Cerebellar cortex (tissue), 1 donor: ENCODE results near the gene ABHD6.
"Not testable (repeated sequence)": the region's sequence is repeated elsewhere in the genome, so short reads cannot be mapped to it uniquely, and the experiment has no call there.

Source experiments
- DNase-seq: peaks from one replicate; pipeline ENCODE4 v3.0.0-alpha.2; 2015; ENCODE audit warnings: low spot score

The ABHD6 gene

GRCh38 chr3:58243976-58244585, 6.5 kb downstream of the ABHD6 start:
- no peak for DNase-seq

GRCh38 chr3:58246148-58247047, 8.8 kb downstream of the ABHD6 start:
- peak; percentile 36 for DNase-seq

GRCh38 chr3:58249358-58250092, 11.9 kb downstream of the ABHD6 start:
- peak; percentile 58 for DNase-seq

GRCh38 chr3:58250093-58250707, 12.6 kb downstream of the ABHD6 start:
- no peak for DNase-seq

- no peak for DNase-seq
These were observed 14.0 kb downstream of the ABHD6 start for GRCh38 chr3:58251631-58252035.

- no peak for DNase-seq
These were observed 16.6 kb downstream of the ABHD6 start for GRCh38 chr3:58254144-58254543.

GRCh38 chr3:58256061-58256460, 18.5 kb downstream of the ABHD6 start:
- DNase-seq: no peak

- DNase-seq: no peak
These were observed 18.9 kb downstream of the ABHD6 start for GRCh38 chr3:58256511-58256910.

- DNase-seq: no peak
These were observed 20.9 kb downstream of the ABHD6 start for GRCh38 chr3:58258392-58259055.

- DNase-seq: peak; percentile 87
These were observed 22.7 kb downstream of the ABHD6 start for GRCh38 chr3:58260261-58260731.

- peak; percentile 83 for DNase-seq
These were observed 23.1 kb downstream of the ABHD6 start for GRCh38 chr3:58260733-58261132.

- DNase-seq: no peak
These were observed 24.5 kb downstream of the ABHD6 start for GRCh38 chr3:58261954-58262666.

- peak; percentile 89 for DNase-seq
These were observed 29.0 kb downstream of the ABHD6 start for GRCh38 chr3:58266577-58266976.

GRCh38 chr3:58267543-58267942, 30.0 kb downstream of the ABHD6 start:
- DNase-seq: not testable (repeated sequence)

- DNase-seq: no peak
These were observed 31.8 kb downstream of the ABHD6 start for GRCh38 chr3:58269356-58269755.

- DNase-seq: no peak
These were observed 32.9 kb downstream of the ABHD6 start for GRCh38 chr3:58270485-58270884.

- no peak for DNase-seq
These were observed 34.4 kb downstream of the ABHD6 start for GRCh38 chr3:58271901-58272501.

GRCh38 chr3:58272891-58273290, 35.3 kb downstream of the ABHD6 start:
- no peak for DNase-seq

- not testable (repeated sequence) for DNase-seq
These were observed 35.8 kb downstream of the ABHD6 start for GRCh38 chr3:58273362-58273761.

- no peak for DNase-seq
These were observed 36.5 kb downstream of the ABHD6 start for GRCh38 chr3:58274027-58274614.
